AML-193 (cell line): Measurements from ENCODE around the gene ZNF260.
A peak's percentile ranks its signal among the peaks of the same experiment; 100 is the strongest.
"Not testable (repeated sequence)": the region's sequence is repeated elsewhere in the genome, so short reads cannot be mapped to it uniquely, and the experiment has no call there.

Experiments used
- DNase-seq, 2 experiments: peaks; one replicate each; lab custom pipeline; 2025; lab: John Stamatoyannopoulos, UW

The ZNF260 gene

GRCh38 chr19:36528194-36528920, at the start of gene ZNF260:
Gene ZNF260 (minus strand): TSS chr19:36528271. CDS start chr19:36515238, 13,033 bp downstream.
- peak; percentile 81 to 85 for DNase-seq

- no peak for DNase-seq
These were observed 49.4 kb upstream of the ZNF260 start for GRCh38 chr19:36577271-36577996.

- DNase-seq = no peak
These were observed 46.7 kb upstream of the ZNF260 start for GRCh38 chr19:36574741-36575140.

GRCh38 chr19:36573895-36574720, 46.0 kb upstream of the ZNF260 start:
- DNase-seq = no peak

- DNase-seq = peak; percentile 85 to 87
These were observed 45.2 kb upstream of the ZNF260 start, which contains the start of gene ZNF529 for GRCh38 chr19:36573020-36573894. Gene ZNF529 (minus strand): TSS chr19:36573292. CDS start chr19:36572346, 946 bp downstream.

- DNase-seq = no peak
These were observed 44.5 kb upstream of the ZNF260 start for GRCh38 chr19:36572593-36573019.

GRCh38 chr19:36564391-36564790, 36.3 kb upstream of the ZNF260 start:
- DNase-seq = no peak

- no peak for DNase-seq
These were observed 19.1 kb upstream of the ZNF260 start for GRCh38 chr19:36547001-36547732.

- no peak for DNase-seq
These were observed 949 bp upstream of the ZNF260 start for GRCh38 chr19:36528921-36529518.

- no peak for DNase-seq
These were observed 238 bp downstream of the ZNF260 start for GRCh38 chr19:36527873-36528193.

- no peak for DNase-seq
These were observed 730 bp downstream of the ZNF260 start for GRCh38 chr19:36527341-36527740.

- no peak for DNase-seq
These were observed 1.5 kb downstream of the ZNF260 start for GRCh38 chr19:36526581-36526980.

GRCh38 chr19:36524617-36525016, 3.5 kb downstream of the ZNF260 start:
- no peak for DNase-seq

GRCh38 chr19:36514012-36514612, 14.0 kb downstream of the ZNF260 start:
- no peak for DNase-seq

GRCh38 chr19:36508325-36508724, 19.7 kb downstream of the ZNF260 start:
- DNase-seq = no peak

- DNase-seq = no peak
These were observed 26.1 kb downstream of the ZNF260 start for GRCh38 chr19:36501973-36502372.

- no peak for DNase-seq
These were observed 31.1 kb downstream of the ZNF260 start for GRCh38 chr19:36497001-36497400.

- peak; percentile 1 to 6 for DNase-seq
These were observed 35.2 kb downstream of the ZNF260 start for GRCh38 chr19:36492689-36493453.

- not testable (repeated sequence) for DNase-seq
These were observed 37.2 kb downstream of the ZNF260 start for GRCh38 chr19:36490846-36491245.
